SK-N-SH (cell line): Measurements from ENCODE around the gene ST8SIA4. TPM values are rescaled to one million over a fixed set of nuclear protein-coding genes. Genes with fewer than 3 reads are reported as not detected.
A peak's percentile ranks its signal among the peaks of the same experiment; 100 is the strongest.

Source experiments
- CTCF ChIA-PET: fragments of 300-600, 350-600 bp; formaldehyde crosslinking; extraction: SDS; loops from one replicate; lab custom pipeline; 2021; lab: Yijun Ruan, JAX
- POLR2A ChIA-PET: fragments of 350-600 bp; sonication (Branson Sonifier 250); formaldehyde crosslinking; extraction: SDS; loops from one replicate; lab custom pipeline; 2020; ENCODE audit warnings: antibody characterized with exemption, inconsistent platforms; lab: Yijun Ruan, JAX
- DNase-seq: peaks from one replicate; pipeline ENCODE4 v3.0.0; 2012
- H2AFZ ChIP-seq: fragments of 200-600 bp; sonication (generic); 2 replicates; pipeline ENCODE4 v1.8.1; 2016; ENCODE audit warnings: antibody characterized with exemption, mild to moderate bottlenecking, low read depth
- H3F3A ChIP-seq: fragments of 200-600 bp; sonication (generic); replicated peaks from 2 replicates; pipeline ENCODE3; 2016; ENCODE audit warnings: antibody characterized with exemption, mild to moderate bottlenecking; ENCODE audit not compliant: insufficient read depth
- H3K27ac ChIP-seq, 2 experiments: fragments of 200-500 bp in 1 of 2; fragments of 200-600 bp in 1 of 2; sonication (Bioruptor generic) in 1 of 2; sonication (generic), shearing (Covaris generic) in 1 of 2; 2 replicates each; pipeline versions ENCODE4 v1.5.1 to v1.6.1; 2014 to 2016; ENCODE audit warnings: low read depth in 2 of 2, inconsistent platforms in 1 of 2, low read length in 1 of 2, mild to moderate bottlenecking in 1 of 2, mixed read lengths in 1 of 2
- H3K27me3 ChIP-seq: fragments of 200-600 bp; sonication (generic), shearing (Covaris generic); 2 replicates; pipeline ENCODE4 v1.6.1; 2016; ENCODE audit warnings: mixed run types; ENCODE audit not compliant: insufficient read depth
- H3K36me3 ChIP-seq, 2 experiments: fragments of 200-500 bp in 1 of 2; fragments of 200-600 bp in 1 of 2; sonication (Bioruptor generic) in 1 of 2; sonication (generic) in 1 of 2; replicated peaks in 1 of 2; 2 replicates each; pipeline versions ENCODE3 to v1.5.1; 2014 to 2016; ENCODE audit warnings: low read length in 1 of 2, mild to moderate bottlenecking in 1 of 2; ENCODE audit not compliant: insufficient read depth in 2 of 2, control insufficient read depth in 1 of 2
- H3K4me1 ChIP-seq, 2 experiments: fragments of 200-500 bp in 1 of 2; fragments of 200-600 bp in 1 of 2; sonication (Bioruptor generic) in 1 of 2; sonication (generic), shearing (Covaris generic) in 1 of 2; 2 replicates each; pipeline versions ENCODE4 v1.5.1 to v1.6.1; 2014 to 2016; ENCODE audit warnings: low read depth in 1 of 2, low read length in 1 of 2, mixed run types in 1 of 2; ENCODE audit not compliant: insufficient read depth in 2 of 2, control insufficient read depth in 1 of 2
- H3K4me2 ChIP-seq: fragments of 200-600 bp; sonication (generic), shearing (Covaris generic); 2 replicates; pipeline ENCODE4 v1.6.1; 2017; ENCODE audit warnings: mixed run types
- H3K4me3 ChIP-seq, 2 experiments: fragments of 200-500 bp in 1 of 2; fragments of 200-600 bp in 1 of 2; sonication (Bioruptor generic) in 1 of 2; sonication (generic), shearing (Covaris generic) in 1 of 2; 2 replicates each; pipeline versions ENCODE4 v1.5.1 to v1.8.1; 2014 to 2016; ENCODE audit warnings: low read depth in 2 of 2, inconsistent platforms in 1 of 2, low read length in 1 of 2, mild to moderate bottlenecking in 1 of 2, mixed read lengths in 1 of 2, moderate library complexity in 1 of 2
- H3K79me2 ChIP-seq: fragments of 200-600 bp; sonication (generic); 2 replicates; pipeline ENCODE4 v1.8.1; 2017; ENCODE audit warnings: mild to moderate bottlenecking; ENCODE audit not compliant: insufficient read depth
- H3K9ac ChIP-seq: fragments of 200-600 bp; sonication (generic); 2 replicates; pipeline ENCODE4 v1.6.1; 2017; ENCODE audit warnings: mixed run types
- H3K9me2 ChIP-seq: fragments of 200-600 bp; sonication (generic); 2 replicates; pipeline ENCODE4 v1.6.1; 2017; ENCODE audit warnings: mixed run types
- H3K9me3 ChIP-seq: fragments of 200-600 bp; sonication (generic); 2 replicates; pipeline ENCODE4 v1.6.1; 2017; ENCODE audit warnings: mixed run types, mild to moderate bottlenecking, moderate library complexity
- H4K20me1 ChIP-seq: fragments of 200-600 bp; sonication (generic); 2 replicates; pipeline ENCODE4 v1.6.1; 2017; ENCODE audit warnings: mild to moderate bottlenecking, mixed run types; ENCODE audit not compliant: insufficient read depth
- CHD2 ChIP-seq: fragments of 150-350 bp; IDR thresholded peaks from 2 replicates; pipeline ENCODE4 v1.6.1; 2018; ENCODE audit warnings: low read length; ENCODE audit not compliant: partially characterized antibody
- CTCF ChIP-seq: fragments of 200-600 bp; sonication (generic); IDR thresholded peaks from 2 replicates; pipeline ENCODE4 v1.6.1; 2017; ENCODE audit warnings: antibody characterized with exemption, mild to moderate bottlenecking, moderate library complexity
- ELF1 ChIP-seq: IDR thresholded peaks from 2 replicates; pipeline ENCODE4 v1.4.0; 2012
- EZH2phosphoT487 ChIP-seq: fragments of 200-600 bp; sonication (generic); IDR thresholded peaks from 2 replicates; pipeline ENCODE4 v1.6.1; 2017; ENCODE audit warnings: low read depth, mixed run types, mild to moderate bottlenecking, antibody characterized with exemption, moderate library complexity, borderline replicate concordance
- FOSL2 ChIP-seq: IDR thresholded peaks from 2 replicates; pipeline ENCODE4 v1.4.0; 2012; ENCODE audit warnings: low read depth, mild to moderate bottlenecking, moderate library complexity, borderline replicate concordance
- JUND ChIP-seq: IDR thresholded peaks from 2 replicates; pipeline ENCODE4 v1.4.0; 2012
- MAX ChIP-seq: IDR thresholded peaks from 2 replicates; pipeline ENCODE4 v1.4.0; 2012; ENCODE audit warnings: low read depth
- MXI1 ChIP-seq: IDR thresholded peaks from 2 replicates; pipeline ENCODE4 v1.6.1; 2012; ENCODE audit warnings: mild to moderate bottlenecking, low read depth, low read length, improper control_type of control experiment
- POLR2AphosphoS5 ChIP-seq: IDR thresholded peaks from 2 replicates; pipeline ENCODE4 v1.6.1; 2012; ENCODE audit warnings: low read depth, low read length
- RAD21 ChIP-seq: IDR thresholded peaks from 2 replicates; pipeline ENCODE4 v1.6.1; 2012; ENCODE audit warnings: mild to moderate bottlenecking, low read length
- RFX5 ChIP-seq: IDR thresholded peaks from 2 replicates; pipeline ENCODE4 v1.6.1; 2012; ENCODE audit warnings: mild to moderate bottlenecking, improper control_type of control experiment, low read length
- RXRA ChIP-seq: IDR thresholded peaks from 2 replicates; pipeline ENCODE4 v1.4.0; 2012; ENCODE audit warnings: low read depth, mild to moderate bottlenecking, borderline replicate concordance
- TAF1 ChIP-seq: IDR thresholded peaks from 2 replicates; pipeline ENCODE4 v1.6.1; 2012; ENCODE audit warnings: low read depth, mild to moderate bottlenecking, low read length, moderate library complexity, borderline replicate concordance
- TCF12 ChIP-seq: IDR thresholded peaks from 2 replicates; pipeline ENCODE4 v1.4.0; 2012
- USF2 ChIP-seq: fragments of 150-350 bp; IDR thresholded peaks from 2 replicates; pipeline ENCODE4 v1.6.1; 2017; ENCODE audit warnings: antibody characterized with exemption, low read length, low read depth, borderline replicate concordance
- YY1 ChIP-seq: IDR thresholded peaks from 2 replicates; pipeline ENCODE4 v1.4.0; 2012; ENCODE audit warnings: low read depth, mild to moderate bottlenecking
- ZBTB33 ChIP-seq: IDR thresholded peaks from 2 replicates; pipeline ENCODE4 v1.4.0; 2012; ENCODE audit warnings: low read depth, borderline replicate concordance
- WGBS: methylation state at CpG from one replicate; pipeline ENCODE4 v1.1.6; 2017; ENCODE audit warnings: low lambda C conversion rate; 5-methylcytosine and 5-hydroxymethylcytosine counted together
- polyA plus RNA-seq, 3 experiments: library from polyadenylated mRNA; depleted of rRNA; stranded (reverse); fragments of >200 nt; gene quantifications; 2 replicates each; pipeline ENCODE4 v1.2.3, GENCODE V29; 2012

The ST8SIA4 gene
- polyA plus RNA-seq, 1 of the 3 experiments (the other 2 are of a cell fraction) = 0.02 TPM

- H3K27ac ChIP-seq = no peak overlapping the region
- no peak overlapping the region for H3K4me2 ChIP-seq
- no peaks in the 10 kb centered on the region for H3K9me3 ChIP-seq
- ChIA-PET POLR2A (no interaction called here), CTCF (interaction anchor here (2.4 kb wide), 1 partner anchor 17 kb away, joined by 4 read pairs; no protein-coding TSS in a partner anchor)
- H3F3A ChIP-seq = no peaks in the 10 kb centered on the region
- no peaks in the 10 kb centered on the region for H3K36me3 ChIP-seq
- H2AFZ ChIP-seq = no peak overlapping the region
- no peak for TF ChIP-seq FOSL2
- TF ChIP-seq POLR2AphosphoS5 = no peak
- TF ChIP-seq MAX = no peak
- no peak for TF ChIP-seq CHD2
- TF ChIP-seq RXRA = no peak
- TF ChIP-seq ELF1 = no peak
- no peak for TF ChIP-seq JUND
- TF ChIP-seq MXI1 = no peak
- no peak overlapping the region for H3K9ac ChIP-seq
- no peaks in the 10 kb centered on the region for H3K27me3 ChIP-seq
- peaks cover 0 to 11% of the 10 kb centered on the region in 2 experiments; a peak in 2 of 4 replicates for H3K4me1 ChIP-seq
- H4K20me1 ChIP-seq = no peaks in the 10 kb centered on the region
- DNase-seq = no peak
- no peaks in the 10 kb centered on the region for H3K79me2 ChIP-seq
- no peak overlapping the region for H3K4me3 ChIP-seq
- 70% methylated on average over 2 of the region's 2 CpGs for WGBS
- H3K9me2 ChIP-seq = no peaks in the 10 kb centered on the region
These were observed 61.0 kb downstream of the ST8SIA4 start for GRCh38 chr5:100842080-100842479.

- Histone ChIP-seq H3K4me1 (peaks cover 0 to 11% of the 10 kb centered on the region in 2 experiments; a peak in 2 of 4 replicates), H3K9me3 (no peaks in the 10 kb centered on the region), H3K9ac (no peak overlapping the region), H3K9me2 (no peaks in the 10 kb centered on the region), H3K27ac (no peak overlapping the region), H4K20me1 (no peaks in the 10 kb centered on the region), H3K4me2 (0 out of 2 replicates have a peak overlapping the region, but pooled peaks have one; percentile 33), H3F3A (no peaks in the 10 kb centered on the region), H3K79me2 (no peaks in the 10 kb centered on the region), H3K4me3 (no peak overlapping the region), H3K27me3 (no peaks in the 10 kb centered on the region), H2AFZ (no peak overlapping the region)
- CTCF ChIA-PET = interaction anchor here (2.4 kb wide), 1 partner anchor 17 kb away, joined by 4 read pairs; no protein-coding TSS in a partner anchor
- WGBS = 50% methylated on average over 4 of the region's 4 CpGs
- POLR2A ChIA-PET = no interaction called here
- no peak for DNase-seq
- TF ChIP-seq YY1 (no peak), RFX5 (no peak), CTCF (no peak), TCF12 (no peak), ZBTB33 (no peak), TAF1 (no peak), MAX (no peak), ELF1 (no peak), RAD21 (no peak), EZH2phosphoT487 (no peak), USF2 (no peak)
- TF ChIP-seq, all 33 proteins: peak for 0
- H3K36me3 ChIP-seq = no peaks in the 10 kb centered on the region
These were observed 61.6 kb downstream of the ST8SIA4 start for GRCh38 chr5:100841358-100842076.
